Ovary (tissue), 3 donors: ENCODE results near the gene ARHGAP19.

Source experiments
- CTCF ChIP-seq, 3 donors: fragments of 450-650 bp in 2 of 3; fragments of 200-600 bp in 1 of 3; IDR thresholded peaks; one replicate each; pipeline versions ENCODE4 v1.5.1 to v1.8.0; 2016 to 2022; ENCODE audit warnings: antibody characterized with exemption in 3 of 3, mild to moderate bottlenecking in 1 of 3
- EP300 ChIP-seq: sonication (generic); formaldehyde crosslinking; IDR thresholded peaks from one replicate; pipeline ENCODE4 v1.6.1; 2017; ENCODE audit warnings: antibody characterized with exemption
- POLR2A ChIP-seq: fragments of 450-650 bp; IDR thresholded peaks from one replicate; pipeline ENCODE4 v1.6.1; 2017; ENCODE audit warnings: antibody characterized with exemption, mild to moderate bottlenecking, moderate library complexity
- donor health status: DM: no; HTN: no; CAD: no.

GRCh38 chr10:97321804-97322190 is 29.4 kb upstream of the ARHGAP19 start:
- no peak for TF ChIP-seq CTCF (IDR thresholded peaks at IDR 0.05)
- no peak for TF ChIP-seq POLR2A
- TF ChIP-seq EP300, result no peak
